SK-N-MC (cell line): ENCODE results near the gene PDLIM7.
A peak's percentile ranks its signal among the peaks of the same experiment; 100 is the strongest.

Source experiments
- DNase-seq: peaks from one replicate; pipeline ENCODE4 v3.0.0-alpha.2; 2011; ENCODE audit warnings: low read depth, low spot score
- H3K27ac ChIP-seq: fragments of 200-600 bp; sonication (generic); 2 replicates; pipeline ENCODE4 v1.5.1; 2016; ENCODE audit warnings: mixed run types
- H3K36me3 ChIP-seq: fragments of 200-600 bp; sonication (generic); 2 replicates; pipeline ENCODE4 v1.6.1; 2017; ENCODE audit warnings: antibody characterized with exemption, low read length, mixed read lengths; ENCODE audit not compliant: insufficient read depth
- H3K4me3 ChIP-seq: fragments of 200-600 bp; sonication (generic); 2 replicates; pipeline ENCODE4 v1.5.1; 2016
- H3K9ac ChIP-seq: fragments of 200-600 bp; sonication (generic); 2 replicates; pipeline ENCODE4 v1.8.0; 2017; ENCODE audit warnings: mixed run types, mixed read lengths; ENCODE audit not compliant: insufficient read length
- H3K9me3 ChIP-seq: fragments of 200-600 bp; sonication (generic); 2 replicates; pipeline ENCODE4 v1.6.1; 2017; ENCODE audit warnings: low read depth, mild to moderate bottlenecking, antibody characterized with exemption, low read length, moderate library complexity, mixed read lengths
- EZH2 ChIP-seq: fragments of 200-600 bp; sonication (generic); IDR thresholded peaks from one replicate; pipeline ENCODE4 v1.6.1; 2017; ENCODE audit warnings: antibody characterized with exemption
- FOXP2 ChIP-seq: optimal IDR thresholded peaks from 2 replicates; pipeline ENCODE3; 2011; ENCODE audit warnings: mild to moderate bottlenecking, moderate library complexity; ENCODE audit not compliant: insufficient read depth; ENCODE audit errors: extremely low read length, control extremely low read depth
- POLR2AphosphoS5 ChIP-seq: IDR thresholded peaks from 2 replicates; pipeline ENCODE4 v1.6.1; 2012; ENCODE audit warnings: mild to moderate bottlenecking, low read depth, low read length, borderline replicate concordance

The PDLIM7 gene

DNA sequence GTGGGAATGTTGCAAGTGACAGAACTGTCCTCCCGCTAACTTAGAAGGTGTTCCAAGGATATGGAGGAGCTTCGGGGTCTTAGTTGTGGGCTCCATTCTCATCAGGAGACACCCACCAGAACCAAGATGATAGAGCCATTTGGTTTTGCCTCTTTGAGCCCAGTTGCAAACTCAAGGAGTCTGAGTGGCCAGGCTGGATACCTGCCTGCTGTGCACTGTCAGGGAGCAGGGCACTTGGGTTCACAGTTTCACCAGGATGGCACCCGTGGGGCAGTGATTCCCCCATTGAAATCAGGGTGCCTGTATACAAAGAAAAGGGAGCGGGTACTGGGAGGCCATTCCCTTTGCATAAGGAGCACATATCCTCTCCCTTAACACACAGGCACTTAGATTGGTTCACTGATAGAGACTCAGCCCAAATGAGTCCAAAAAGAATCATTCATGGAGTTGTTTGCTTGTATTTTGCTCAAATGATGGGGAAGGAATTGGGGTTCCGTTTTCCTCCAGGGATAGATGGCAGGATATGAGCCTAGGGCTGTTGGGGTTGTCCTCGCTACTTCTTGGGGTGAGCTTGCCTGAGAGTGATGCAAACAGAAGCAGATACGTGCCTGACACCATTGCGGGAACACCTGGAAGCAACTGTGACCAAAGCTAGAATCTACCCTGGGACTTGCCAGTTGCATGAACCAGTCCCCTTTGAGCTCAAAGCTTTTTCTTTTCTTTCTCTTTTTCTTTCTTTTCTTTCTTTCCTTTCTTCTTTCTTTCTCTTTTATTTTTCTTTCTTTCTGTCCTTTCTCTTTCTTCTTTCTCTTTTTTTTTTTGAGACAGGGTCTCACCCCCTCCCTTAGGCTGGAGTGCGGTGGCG, 52.1 kb downstream of the PDLIM7 start:
- H3K9ac ChIP-seq: no peak overlapping the region

DNA sequence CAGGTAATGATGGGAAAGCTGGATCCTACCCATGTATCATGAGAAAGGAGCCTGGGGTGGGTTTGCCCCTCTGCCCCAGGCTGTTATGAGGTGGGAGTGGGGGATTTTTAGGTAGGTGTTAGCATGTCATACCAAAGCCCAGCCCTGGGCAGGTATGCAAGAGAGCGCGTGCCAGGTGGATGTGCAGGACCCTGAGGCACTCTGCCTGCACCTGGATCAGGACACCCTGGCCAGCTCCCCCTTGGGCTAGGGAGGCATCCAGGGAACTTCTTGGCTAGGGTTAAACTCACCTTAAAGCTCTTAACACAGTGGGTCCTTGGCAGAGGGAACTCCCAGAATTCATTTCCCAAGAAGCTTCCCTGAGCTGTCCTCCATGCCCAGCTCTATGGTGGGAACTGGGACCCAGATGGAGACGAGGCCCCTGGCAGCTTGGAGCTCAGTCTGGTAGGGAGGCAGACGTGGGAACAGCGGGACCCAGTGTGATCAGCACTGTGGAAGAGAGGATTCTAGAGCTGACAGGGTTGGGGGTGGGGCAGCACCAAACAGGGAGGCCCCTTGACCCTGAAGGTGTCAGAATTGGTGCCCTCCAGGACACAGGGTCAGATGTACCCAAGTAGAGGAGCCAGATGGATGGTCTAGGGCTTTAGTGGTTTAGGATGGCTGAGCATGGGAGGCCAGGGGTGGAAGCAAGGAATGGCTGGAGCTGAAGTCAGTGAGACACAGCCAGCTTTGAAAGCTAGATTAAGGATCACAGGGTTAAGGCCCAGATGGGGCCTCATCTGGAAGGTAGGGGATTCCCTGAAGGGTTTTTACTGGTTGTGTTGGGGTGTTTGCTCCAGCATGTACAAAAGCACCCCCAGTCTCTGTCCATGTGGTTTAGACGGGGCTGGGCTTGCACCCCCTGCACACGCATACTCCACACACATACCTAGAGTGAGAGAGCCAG, 53.0 kb downstream of the PDLIM7 start:
- Histone ChIP-seq H3K36me3 (no peaks in the 10 kb centered on the region), H3K4me3 (no peak overlapping the region), H3K27ac (no peak overlapping the region), H3K9ac (no peak overlapping the region), H3K9me3 (no peaks in the 10 kb centered on the region)
- no peak for DNase-seq
- TF ChIP-seq FOXP2 (no peak), POLR2AphosphoS5 (no peak; the same call in none of the 2 replicates), EZH2 (no peak)

More for the DNA sequence above, 52.1 kb downstream of the PDLIM7 start:
- Histone ChIP-seq H3K9me3 (no peaks in the 10 kb centered on the region), H3K27ac (no peak overlapping the region), H3K4me3 (peak overlapping the region; percentile 88), H3K36me3 (no peaks in the 10 kb centered on the region)
- no peak for DNase-seq
- TF ChIP-seq FOXP2 (no peak), POLR2AphosphoS5 (no peak), EZH2 (no peak)

DNA sequence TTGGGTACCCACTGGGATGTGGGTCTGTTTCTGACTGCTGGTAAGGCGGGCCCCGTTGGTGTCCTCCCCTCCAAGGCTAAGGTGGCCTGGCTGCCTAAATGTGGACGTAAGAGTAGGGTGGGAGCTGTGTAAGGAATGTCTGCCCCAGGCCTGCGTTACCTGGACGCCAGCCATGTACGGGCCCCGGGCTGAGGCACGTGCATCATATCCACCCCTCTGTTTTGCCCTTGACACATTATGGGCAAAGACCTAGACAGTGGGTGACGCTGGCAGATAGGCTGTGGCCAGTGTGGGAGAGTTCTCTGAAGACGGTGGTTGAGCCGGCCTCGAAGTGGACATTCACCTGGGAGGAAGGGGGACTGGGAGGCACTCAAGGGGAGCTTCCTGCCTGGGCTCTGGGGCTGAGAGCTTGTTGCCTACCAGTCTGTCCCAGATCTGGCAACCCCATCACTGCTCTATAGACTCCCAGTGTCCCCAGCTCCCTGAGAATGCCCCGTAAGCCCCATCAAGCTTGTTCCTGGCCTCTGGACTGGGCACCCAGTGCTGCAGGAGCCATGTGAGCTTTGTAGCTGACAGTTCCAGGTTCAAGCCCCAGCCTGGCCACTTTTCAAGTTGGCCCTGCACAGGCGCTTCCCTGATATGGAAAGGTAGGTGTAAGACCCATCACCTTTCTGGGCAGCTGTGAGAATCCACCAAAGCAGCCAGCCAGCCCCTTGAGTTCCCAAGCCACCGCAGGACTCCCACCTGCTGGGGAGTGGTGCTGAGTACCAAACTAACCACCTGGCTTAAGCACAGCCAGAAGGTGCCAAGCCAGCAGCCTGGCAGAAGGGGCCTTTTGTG, 54.0 kb downstream of the PDLIM7 start:
- no peak for DNase-seq
- no peak overlapping the region for H3K4me3 ChIP-seq
- H3K36me3 ChIP-seq: no peaks in the 10 kb centered on the region
- no peak overlapping the region for H3K27ac ChIP-seq
- H3K9ac ChIP-seq: no peak overlapping the region
- no peaks in the 10 kb centered on the region for H3K9me3 ChIP-seq
- TF ChIP-seq FOXP2: no peak
- TF ChIP-seq POLR2AphosphoS5: no peak
- TF ChIP-seq EZH2: no peak

DNA sequence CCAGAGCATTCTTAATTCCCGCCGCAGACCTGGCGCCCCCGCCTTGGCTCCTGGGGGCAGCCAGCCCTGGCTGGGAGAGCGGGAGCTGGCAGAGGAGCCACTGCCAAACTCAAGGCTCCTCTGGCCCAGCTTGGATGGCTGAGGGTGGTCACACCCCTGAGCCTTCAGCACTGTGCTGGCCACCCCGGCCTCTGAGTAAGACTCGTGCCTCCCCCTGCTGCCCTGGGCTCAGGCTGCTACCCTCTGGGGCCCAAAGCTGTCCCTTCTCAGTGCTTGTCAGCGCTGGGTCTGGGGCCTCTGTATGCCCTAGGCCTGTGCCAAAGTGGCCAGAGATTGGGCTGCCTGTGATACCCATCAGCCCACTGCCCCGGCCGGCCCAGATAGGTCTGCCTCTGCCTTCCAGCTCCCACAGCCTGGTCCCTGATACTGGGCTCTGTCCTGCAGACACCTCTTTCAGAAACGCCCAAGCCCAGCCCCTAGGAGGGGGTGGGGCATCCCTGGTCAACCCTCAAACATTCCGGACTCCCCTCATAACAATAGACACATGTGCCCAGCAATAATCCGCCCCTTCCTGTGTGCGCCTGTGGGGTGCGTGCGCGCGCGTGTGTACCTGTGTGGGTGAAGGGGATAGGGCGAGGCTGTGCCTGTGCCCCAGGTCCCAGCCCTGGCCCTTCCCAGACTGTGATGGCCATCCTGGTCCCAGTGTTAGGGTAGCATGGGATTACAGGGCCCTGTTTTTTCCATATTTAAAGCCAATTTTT, 55.2 kb downstream of the PDLIM7 start:
- DNase-seq: no peak
- Histone ChIP-seq H3K9me3 (no peaks in the 10 kb centered on the region), H3K27ac (no peak overlapping the region), H3K36me3 (no peaks in the 10 kb centered on the region), H3K4me3 (no peak overlapping the region), H3K9ac (no peak overlapping the region)
- TF ChIP-seq EZH2 (no peak), POLR2AphosphoS5 (no peak), FOXP2 (no peak)

DNA sequence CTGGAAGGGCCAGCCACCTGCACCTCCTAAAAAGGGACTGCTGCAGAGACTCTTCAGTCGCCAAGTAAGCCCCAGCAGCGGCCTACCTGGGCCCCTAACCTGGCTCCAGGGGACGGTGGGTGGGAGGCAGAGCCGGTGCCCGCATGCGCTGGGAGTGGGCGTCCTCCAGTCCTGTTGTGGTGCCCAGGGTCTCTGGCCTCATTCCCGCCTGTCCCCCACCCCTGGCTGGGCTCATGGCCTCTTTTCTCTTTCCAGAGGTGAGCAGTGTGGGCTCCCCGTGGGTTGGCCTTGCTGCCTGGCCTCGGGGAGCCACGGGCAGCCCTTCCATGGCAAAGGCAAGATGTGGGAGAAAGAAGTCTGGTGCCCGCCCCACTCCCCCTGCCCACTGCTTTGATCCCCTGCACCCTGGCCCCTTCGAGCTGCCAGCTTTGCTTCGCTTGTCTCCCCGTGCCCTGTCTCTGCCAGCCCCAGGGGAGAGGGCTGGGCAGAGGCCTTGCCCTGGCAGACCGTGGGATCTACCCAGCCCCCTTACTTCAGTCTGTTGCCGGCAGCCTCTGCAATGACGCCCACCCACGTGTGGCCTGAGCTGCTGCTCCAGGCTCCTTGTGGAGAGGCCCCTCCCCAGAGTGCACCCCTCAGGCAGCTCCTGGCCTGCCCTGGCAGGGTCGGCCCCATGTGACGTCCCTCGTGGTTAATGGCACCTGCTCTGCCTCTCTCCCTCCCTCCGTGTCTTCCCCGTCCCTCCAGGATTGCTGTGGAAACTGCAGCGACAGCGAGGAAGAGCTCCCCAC, 56.2 kb downstream of the PDLIM7 start:
- Histone ChIP-seq H3K36me3 (no peaks in the 10 kb centered on the region), H3K9ac (no peak overlapping the region)
- no peak for TF ChIP-seq POLR2AphosphoS5

DNA sequence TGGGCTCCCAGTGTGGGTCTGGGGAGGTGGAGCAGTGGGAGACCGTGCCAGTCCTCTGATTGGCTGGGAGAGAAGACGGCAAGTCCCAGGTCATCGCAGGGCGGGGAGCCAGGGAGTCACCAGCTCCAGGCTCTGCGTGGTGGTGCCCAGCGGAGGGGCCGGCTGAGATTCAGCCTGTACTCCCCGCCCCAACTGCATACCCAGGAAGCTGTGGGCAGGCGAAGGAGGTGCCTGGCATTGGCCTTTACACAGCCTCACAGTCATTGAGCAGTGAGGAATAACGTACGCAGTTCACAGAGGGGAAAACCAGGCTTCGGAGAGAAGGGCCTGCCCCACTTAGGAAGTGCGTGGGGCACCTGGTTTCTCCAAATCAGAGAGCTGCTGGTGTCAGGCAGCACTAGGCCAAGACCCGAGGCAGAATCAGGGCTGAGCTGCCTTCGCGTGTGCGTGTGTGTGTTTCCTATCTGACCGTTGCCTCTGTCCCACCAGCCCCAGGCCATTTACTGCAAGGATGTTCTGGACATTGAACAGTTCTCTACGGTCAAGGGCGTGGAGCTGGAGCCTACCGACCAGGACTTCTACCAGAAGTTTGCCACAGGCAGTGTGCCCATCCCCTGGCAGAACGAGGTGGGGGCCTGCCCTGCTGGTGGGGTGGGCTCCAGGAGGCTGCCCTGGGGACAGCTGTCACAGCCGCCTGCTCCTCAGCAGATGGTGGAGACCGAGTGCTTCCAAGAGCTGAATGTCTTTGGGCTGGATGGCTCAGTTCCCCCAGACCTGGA, 57.0 kb downstream of the PDLIM7 start:
- no peak overlapping the region for H3K9ac ChIP-seq
- H3K27ac ChIP-seq: no peak overlapping the region
- H3K36me3 ChIP-seq: no peaks in the 10 kb centered on the region; the same call in 1 of the 2 replicates
- TF ChIP-seq POLR2AphosphoS5 (no peak), FOXP2 (no peak), EZH2 (no peak)
- DNase-seq: no peak
- H3K4me3 ChIP-seq: no peak overlapping the region
- H3K9me3 ChIP-seq: no peaks in the 10 kb centered on the region

More for the DNA sequence above, 56.2 kb downstream of the PDLIM7 start:
- Histone ChIP-seq H3K27ac (no peak overlapping the region), H3K4me3 (no peak overlapping the region), H3K9me3 (no peaks in the 10 kb centered on the region)
- DNase-seq: no peak
